GM12874 (cell line): ENCODE measurements around the gene PRXL2B.

Source experiments
- TF ChIP-seq, protein P1 (sequence below): IDR thresholded peaks from 2 replicates; pipeline ENCODE4 v1.5.1; 2011; ENCODE audit warnings: low read depth, mild to moderate bottlenecking, control low read depth, low read length, moderate library complexity; ENCODE audit not compliant: insufficient read depth

The PRXL2B gene

DNA sequence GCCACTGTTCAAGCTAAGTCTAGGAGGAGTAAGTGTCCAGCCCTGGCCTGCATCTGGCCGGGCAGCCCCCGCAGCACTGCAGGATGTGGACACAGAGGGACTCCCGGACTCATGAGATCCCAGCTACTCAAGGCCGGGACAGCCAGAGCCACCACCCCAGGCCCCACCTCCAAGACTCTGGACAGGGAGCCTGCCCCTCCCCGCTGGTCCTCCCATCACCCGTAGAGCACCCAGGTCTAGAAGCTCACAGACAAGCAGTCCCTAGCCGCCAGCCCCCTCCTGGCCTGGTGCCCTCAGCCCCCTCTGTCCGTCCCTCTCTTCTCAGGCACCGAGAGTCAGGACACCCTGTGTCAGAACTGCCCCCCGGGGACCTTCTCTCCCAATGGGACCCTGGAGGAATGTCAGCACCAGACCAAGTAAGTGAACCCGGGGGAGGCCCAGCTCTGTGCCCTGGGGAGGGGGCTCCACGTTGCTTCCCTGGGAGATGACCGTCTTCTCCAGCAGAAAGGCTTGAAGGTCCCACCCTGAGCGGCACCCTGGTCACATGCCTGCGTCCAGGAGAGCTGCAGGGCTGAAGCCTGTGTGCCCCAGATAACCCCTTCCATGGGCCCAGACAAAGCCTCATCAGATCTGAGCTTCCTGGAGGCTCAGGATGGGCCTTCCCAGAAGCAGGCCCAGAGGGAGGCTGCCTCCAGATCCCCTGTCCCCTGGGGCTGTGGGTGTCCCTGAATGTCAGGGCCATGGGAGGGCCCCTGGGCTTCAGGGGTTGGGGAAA, 26.1 kb upstream of the PRXL2B start:
- TF ChIP-seq, protein P1, sequence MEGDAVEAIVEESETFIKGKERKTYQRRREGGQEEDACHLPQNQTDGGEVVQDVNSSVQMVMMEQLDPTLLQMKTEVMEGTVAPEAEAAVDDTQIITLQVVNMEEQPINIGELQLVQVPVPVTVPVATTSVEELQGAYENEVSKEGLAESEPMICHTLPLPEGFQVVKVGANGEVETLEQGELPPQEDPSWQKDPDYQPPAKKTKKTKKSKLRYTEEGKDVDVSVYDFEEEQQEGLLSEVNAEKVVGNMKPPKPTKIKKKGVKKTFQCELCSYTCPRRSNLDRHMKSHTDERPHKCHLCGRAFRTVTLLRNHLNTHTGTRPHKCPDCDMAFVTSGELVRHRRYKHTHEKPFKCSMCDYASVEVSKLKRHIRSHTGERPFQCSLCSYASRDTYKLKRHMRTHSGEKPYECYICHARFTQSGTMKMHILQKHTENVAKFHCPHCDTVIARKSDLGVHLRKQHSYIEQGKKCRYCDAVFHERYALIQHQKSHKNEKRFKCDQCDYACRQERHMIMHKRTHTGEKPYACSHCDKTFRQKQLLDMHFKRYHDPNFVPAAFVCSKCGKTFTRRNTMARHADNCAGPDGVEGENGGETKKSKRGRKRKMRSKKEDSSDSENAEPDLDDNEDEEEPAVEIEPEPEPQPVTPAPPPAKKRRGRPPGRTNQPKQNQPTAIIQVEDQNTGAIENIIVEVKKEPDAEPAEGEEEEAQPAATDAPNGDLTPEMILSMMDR, result no peak

DNA sequence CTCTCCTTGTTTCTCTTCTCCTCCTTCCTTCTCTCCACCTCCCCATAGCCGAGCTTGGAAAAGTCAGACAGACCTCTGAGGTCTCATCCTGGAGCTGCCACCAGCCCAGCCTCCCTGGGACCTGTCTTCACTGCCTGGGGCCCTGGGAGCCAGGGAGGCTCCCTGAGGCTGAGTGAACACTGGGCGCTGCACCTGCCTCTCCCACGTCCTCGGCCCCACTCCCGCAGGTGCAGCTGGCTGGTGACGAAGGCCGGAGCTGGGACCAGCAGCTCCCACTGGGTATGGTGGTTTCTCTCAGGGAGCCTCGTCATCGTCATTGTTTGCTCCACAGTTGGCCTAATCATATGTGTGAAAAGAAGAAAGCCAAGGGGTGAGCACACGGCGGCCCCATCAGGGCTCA, 25.1 kb upstream of the PRXL2B start:
- TF ChIP-seq, protein P1, result no peak

DNA sequence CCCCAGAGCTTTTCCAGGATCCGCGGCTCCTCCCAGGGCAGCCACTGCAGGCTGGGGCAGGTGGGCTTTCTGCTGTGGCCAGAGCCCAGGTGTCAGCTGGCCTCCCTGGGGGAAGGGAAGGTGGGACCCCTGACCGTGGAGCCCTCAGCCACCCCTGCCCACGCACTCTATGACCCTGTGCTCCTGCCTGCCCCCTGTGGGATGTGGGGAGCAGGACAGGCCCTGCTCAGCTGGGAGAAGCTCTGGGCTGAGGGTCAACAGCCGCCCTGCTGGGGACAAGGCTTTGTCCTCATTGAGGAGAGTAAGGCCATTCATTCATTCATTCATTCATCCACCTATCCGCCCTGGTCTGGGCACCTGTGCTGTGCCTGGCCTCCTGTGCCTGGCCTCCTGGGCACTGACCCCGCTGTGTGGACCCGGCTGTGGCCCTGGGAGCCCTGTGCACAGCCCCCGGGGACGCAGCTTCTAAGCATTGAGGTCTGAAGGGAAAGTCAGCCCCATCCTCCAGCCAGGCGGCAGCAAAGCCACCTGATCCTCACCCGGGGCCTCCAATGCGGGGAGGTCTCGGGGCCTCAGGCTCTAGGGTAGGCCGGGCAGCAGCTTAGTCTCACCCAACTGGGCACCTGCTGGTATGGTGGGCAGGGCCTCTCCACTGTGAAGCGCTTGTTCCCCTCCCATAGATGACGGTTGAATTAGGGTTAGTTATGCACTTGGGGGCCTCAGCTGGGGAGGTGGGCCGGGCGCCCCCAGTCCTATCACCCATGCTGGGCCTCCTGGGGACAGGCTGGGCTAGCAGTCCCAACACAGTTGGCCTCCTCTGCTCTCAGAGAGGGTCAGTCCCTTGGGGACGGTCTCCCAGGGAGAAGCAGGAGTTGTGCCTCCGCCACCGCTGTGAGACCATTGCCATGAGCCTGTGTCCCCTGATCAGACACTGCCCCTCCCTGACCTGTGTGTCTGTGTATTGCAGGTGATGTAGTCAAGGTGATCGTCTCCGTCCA, 24.4 kb upstream of the PRXL2B start:
- TF ChIP-seq, protein P1, result peak; percentile 73

DNA sequence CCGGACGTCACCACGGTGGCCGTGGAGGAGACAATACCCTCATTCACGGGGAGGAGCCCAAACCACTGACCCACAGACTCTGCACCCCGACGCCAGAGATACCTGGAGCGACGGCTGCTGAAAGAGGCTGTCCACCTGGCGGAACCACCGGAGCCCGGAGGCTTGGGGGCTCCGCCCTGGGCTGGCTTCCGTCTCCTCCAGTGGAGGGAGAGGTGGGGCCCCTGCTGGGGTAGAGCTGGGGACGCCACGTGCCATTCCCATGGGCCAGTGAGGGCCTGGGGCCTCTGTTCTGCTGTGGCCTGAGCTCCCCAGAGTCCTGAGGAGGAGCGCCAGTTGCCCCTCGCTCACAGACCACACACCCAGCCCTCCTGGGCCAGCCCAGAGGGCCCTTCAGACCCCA, 23.4 kb upstream of the PRXL2B start:
- TF ChIP-seq, protein P1, result no peak

DNA sequence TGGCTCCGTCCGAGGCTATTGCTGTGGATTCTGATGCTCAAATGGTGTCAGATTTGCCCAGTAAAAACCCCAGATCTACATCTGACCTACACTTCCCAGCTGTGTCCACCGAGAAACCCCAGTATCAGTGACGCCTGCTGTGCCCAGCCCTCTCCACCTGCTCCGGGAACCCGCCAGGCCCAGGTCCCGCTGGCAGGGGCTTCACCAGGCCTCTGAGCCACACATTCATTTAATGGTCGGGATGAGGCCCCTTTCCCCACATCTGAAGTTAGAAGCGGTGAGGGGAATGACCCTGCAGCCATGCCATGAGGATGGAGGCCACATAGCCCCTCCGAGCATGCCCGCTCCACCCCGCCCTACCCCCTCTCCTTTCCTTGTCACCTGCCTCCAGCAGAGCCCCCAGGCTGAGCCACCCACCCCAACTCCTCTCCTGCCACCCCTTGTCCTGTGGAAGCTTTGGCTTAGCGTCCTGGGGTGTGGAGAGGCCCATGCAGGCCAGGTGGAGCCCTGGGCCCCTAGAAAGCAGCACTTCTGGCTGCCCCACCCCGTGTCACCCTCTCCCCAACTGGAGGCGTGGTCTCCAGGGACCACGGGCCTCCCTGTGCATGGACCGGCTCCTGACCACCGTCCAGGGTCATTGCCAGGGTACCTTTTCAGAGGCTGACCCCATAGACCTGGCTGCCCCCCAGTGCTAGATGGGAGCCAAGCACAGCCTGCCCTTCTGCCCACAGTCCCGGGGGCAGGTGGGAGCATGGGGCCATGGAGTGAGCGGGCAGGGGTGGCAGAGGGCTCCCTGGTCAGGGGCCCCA, 22.4 kb upstream of the PRXL2B start:
- TF ChIP-seq, protein P1, result no peak

DNA sequence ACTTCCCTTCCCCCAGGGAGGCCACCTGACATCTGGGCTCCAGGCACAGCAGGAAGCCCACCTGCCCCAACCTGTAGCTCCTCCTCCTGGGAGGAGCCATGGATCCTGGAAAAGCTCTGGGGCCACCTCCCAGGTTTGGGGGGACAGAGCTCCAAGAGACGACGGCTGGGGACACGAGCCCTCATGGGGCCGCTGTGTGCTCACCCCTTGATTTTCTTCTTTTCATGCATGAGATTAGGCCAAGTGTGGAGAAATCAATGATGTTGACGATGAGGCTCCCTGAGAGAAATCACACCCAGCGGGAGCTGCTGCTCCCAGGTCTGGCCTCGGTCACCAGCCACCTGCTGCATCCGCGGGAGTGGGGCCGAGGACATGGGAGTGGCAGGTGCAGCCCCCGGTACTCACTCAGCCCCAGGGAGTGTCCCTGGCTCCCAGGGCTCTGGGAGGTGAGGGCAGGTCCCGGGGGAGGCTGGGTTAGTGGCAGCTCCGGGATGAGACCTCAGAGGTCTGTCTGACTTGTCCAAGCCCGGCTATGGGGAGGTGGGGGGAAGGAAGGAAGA, 21.7 kb upstream of the PRXL2B start:
- TF ChIP-seq, protein P1, result no peak
